Fibroblast of lung (primary cell): ENCODE results near the gene STK11IP. TPM values are rescaled to one million over a fixed set of nuclear protein-coding genes. Genes with fewer than 3 reads are reported as not detected.

Source experiments
- DNase-seq, 2 donors: peaks; one replicate each; pipeline versions ENCODE4 v3.0.0 to v3.0.0-alpha.2; 2010; ENCODE audit warnings: low read depth in 2 of 2
- H2AFZ ChIP-seq: 2 replicates; pipeline ENCODE4 v1.5.1; 2012; ENCODE audit warnings: low read length, control low read depth, inconsistent platforms
- H3K27ac ChIP-seq: 2 replicates; pipeline ENCODE4 v1.5.1; 2011; ENCODE audit warnings: low read length, control low read depth; ENCODE audit not compliant: insufficient read depth
- H3K27me3 ChIP-seq: 2 replicates; pipeline ENCODE4 v1.5.1; 2011; ENCODE audit warnings: mild to moderate bottlenecking, low read length; ENCODE audit not compliant: control insufficient read depth, insufficient read depth
- H3K36me3 ChIP-seq: 2 replicates; pipeline ENCODE4 v1.5.1; 2011; ENCODE audit warnings: low read length; ENCODE audit not compliant: control insufficient read depth, insufficient read depth
- H3K4me1 ChIP-seq: 2 replicates; pipeline ENCODE4 v1.5.1; 2011; ENCODE audit warnings: low read length; ENCODE audit not compliant: control insufficient read depth, insufficient read depth; ENCODE audit errors: extremely low read depth
- H3K4me2 ChIP-seq: 2 replicates; pipeline ENCODE4 v1.5.1; 2011; ENCODE audit warnings: low read length, control low read depth; ENCODE audit not compliant: insufficient read depth; ENCODE audit errors: extremely low read depth
- H3K4me3 ChIP-seq, 4 experiments: fragments of 200-600 bp in 1 of 4; sonication (generic) in 1 of 4; replicated peaks in 1 of 4; 2 replicates each; pipeline ENCODE4 v1.5.1; 2011 to 2016; ENCODE audit warnings: low read length in 4 of 4, low read depth in 3 of 4, mild to moderate bottlenecking in 3 of 4, control low read depth in 2 of 4, inconsistent platforms in 1 of 4, mixed read lengths in 1 of 4; ENCODE audit not compliant: insufficient read depth in 1 of 4; ENCODE audit errors: control extremely low read depth in 1 of 4
- H3K79me2 ChIP-seq: 2 replicates; pipeline ENCODE4 v1.5.1; 2012; ENCODE audit warnings: mild to moderate bottlenecking, low read length, inconsistent platforms; ENCODE audit not compliant: control insufficient read depth, insufficient read depth
- H3K9ac ChIP-seq: 2 replicates; pipeline ENCODE4 v1.5.1; 2011; ENCODE audit warnings: mild to moderate bottlenecking, low read length, control low read depth; ENCODE audit not compliant: insufficient read depth
- H3K9me3 ChIP-seq: 2 replicates; pipeline ENCODE4 v1.5.1; 2012; ENCODE audit warnings: low read depth, low read length; ENCODE audit not compliant: control insufficient read depth, insufficient read depth
- H4K20me1 ChIP-seq: 2 replicates; pipeline ENCODE4 v1.5.1; 2011; ENCODE audit warnings: low read length; ENCODE audit not compliant: control insufficient read depth, insufficient read depth; ENCODE audit errors: extremely low read depth
- EZH2 ChIP-seq: IDR thresholded peaks from 2 replicates; pipeline ENCODE4 v1.5.1; 2012; ENCODE audit warnings: low read length, control low read depth, mild to moderate bottlenecking; ENCODE audit errors: missing control alignments
- polyA plus RNA-seq, 2 donors: library from polyadenylated mRNA; depleted of rRNA in 1 of 2; stranded (reverse) in 1 of 2; unstranded in 1 of 2; fragments of >200 nt; gene quantifications; 2 replicates each; pipeline ENCODE4 v1.2.1, GENCODE V29; 2011 to 2012; ENCODE audit warnings: missing spikeins in 1 of 2
- total RNA-seq: library from RNA; depleted of rRNA; stranded (reverse); fragments of >200 nt; gene quantifications from 2 replicates; pipeline ENCODE4 v1.2.1, GENCODE V29; 2014
- TF ChIP-seq, protein P1 (sequence below), 2 donors: IDR thresholded peaks in 1 of 2; conservative IDR thresholded peaks in 1 of 2; 1 replicate in 1 of 2; 2 replicates in 1 of 2; pipeline ENCODE4 v1.5.1; 2011 to 2012; ENCODE audit warnings: low read length in 2 of 2, control low read depth in 1 of 2, inconsistent platforms in 1 of 2, low read depth in 1 of 2, mild to moderate bottlenecking in 1 of 2

The STK11IP gene
- total and polyA plus RNA-seq, 2 donors (not counting 1 experiment from before 2014, with no cell fraction given), result 5.6 to 16.8 TPM

DNA sequence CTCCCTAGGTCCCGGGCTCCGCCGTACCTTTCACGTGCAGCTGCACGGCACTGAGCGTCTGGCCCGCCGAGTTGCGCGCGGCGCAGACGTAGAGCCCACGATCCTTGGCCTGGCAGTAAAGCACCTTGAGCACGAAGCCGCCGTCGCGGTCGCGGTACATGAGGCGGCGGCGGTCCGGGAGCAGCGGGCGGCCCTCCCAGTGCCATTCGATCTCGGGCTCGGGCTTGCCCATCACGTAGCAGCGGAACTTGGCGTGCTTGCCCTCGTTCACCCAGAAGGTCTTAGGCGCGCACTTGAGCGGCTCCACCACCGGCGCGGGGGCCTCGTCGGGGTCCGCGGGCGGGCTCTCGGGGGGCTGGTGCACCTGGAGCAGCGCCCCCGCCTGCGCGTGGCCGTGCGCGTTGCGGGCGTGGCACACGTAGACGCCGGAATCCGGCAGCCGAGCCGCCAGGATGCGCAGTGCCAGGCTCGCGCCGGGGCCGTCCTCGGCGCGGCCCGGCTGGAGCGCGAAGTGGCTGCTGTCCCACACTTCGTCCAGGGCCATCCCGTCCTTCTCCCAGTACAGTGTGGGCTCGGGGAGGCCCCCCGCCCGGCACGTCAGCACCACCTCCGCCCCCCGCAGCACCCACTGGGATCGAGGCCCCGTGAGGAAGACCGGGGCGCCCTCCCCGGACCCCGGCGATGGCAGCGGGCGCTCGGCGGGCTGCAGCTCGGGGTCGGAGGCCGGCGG is 27.3 kb upstream of the STK11IP start:
- H3K4me3 ChIP-seq, result peak overlapping the region; percentile 35 to 68 (median 53)
- peak overlapping the region; percentile 39 for H3K27ac ChIP-seq
- no peaks in the 10 kb centered on the region for H3K27me3 ChIP-seq
- peak overlapping the region; percentile 64 for H3K9ac ChIP-seq
- peak; percentile 34 to 36 for DNase-seq
- no peaks in the 10 kb centered on the region for H3K79me2 ChIP-seq
- peaks cover 3% of the 10 kb centered on the region for H3K4me1 ChIP-seq
- H3K9me3 ChIP-seq, result no peaks in the 10 kb centered on the region
- TF ChIP-seq, protein P1, sequence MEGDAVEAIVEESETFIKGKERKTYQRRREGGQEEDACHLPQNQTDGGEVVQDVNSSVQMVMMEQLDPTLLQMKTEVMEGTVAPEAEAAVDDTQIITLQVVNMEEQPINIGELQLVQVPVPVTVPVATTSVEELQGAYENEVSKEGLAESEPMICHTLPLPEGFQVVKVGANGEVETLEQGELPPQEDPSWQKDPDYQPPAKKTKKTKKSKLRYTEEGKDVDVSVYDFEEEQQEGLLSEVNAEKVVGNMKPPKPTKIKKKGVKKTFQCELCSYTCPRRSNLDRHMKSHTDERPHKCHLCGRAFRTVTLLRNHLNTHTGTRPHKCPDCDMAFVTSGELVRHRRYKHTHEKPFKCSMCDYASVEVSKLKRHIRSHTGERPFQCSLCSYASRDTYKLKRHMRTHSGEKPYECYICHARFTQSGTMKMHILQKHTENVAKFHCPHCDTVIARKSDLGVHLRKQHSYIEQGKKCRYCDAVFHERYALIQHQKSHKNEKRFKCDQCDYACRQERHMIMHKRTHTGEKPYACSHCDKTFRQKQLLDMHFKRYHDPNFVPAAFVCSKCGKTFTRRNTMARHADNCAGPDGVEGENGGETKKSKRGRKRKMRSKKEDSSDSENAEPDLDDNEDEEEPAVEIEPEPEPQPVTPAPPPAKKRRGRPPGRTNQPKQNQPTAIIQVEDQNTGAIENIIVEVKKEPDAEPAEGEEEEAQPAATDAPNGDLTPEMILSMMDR (conservative IDR thresholded peaks at IDR 0.05 in 1 of 2, IDR thresholded peaks at IDR 0.05 in 1 of 2; ENCODE audit: low read depth in 1 of 2, low read length in 2 of 2), result no peak
- no peak for TF ChIP-seq EZH2
- H3K36me3 ChIP-seq, result no peaks in the 10 kb centered on the region
- no peaks in the 10 kb centered on the region for H4K20me1 ChIP-seq
- no peak overlapping the region for H2AFZ ChIP-seq
- peak overlapping the region; percentile 68 for H3K4me2 ChIP-seq

- Histone ChIP-seq H3K4me2 (peak overlapping the region; percentile 51), H4K20me1 (no peaks in the 10 kb centered on the region), H3K9me3 (no peaks in the 10 kb centered on the region), H3K27me3 (peaks cover 2% of the 10 kb centered on the region), H3K9ac (peak overlapping the region; percentile 64), H3K4me1 (peaks cover 3% of the 10 kb centered on the region), H3K4me3 (peak overlapping the region; percentile 34 to 68 (median 53)), H3K36me3 (no peaks in the 10 kb centered on the region), H3K27ac (peak overlapping the region; percentile 39), H3K79me2 (no peaks in the 10 kb centered on the region), H2AFZ (peak overlapping the region; percentile 51)
- peak; percentile 25 to 42 for DNase-seq
- TF ChIP-seq EZH2, result no peak
- TF ChIP-seq, protein P1 (conservative IDR thresholded peaks at IDR 0.05 in 1 of 2, IDR thresholded peaks at IDR 0.05 in 1 of 2; ENCODE audit: low read depth in 1 of 2, low read length in 2 of 2), result no peak
These were observed 26.7 kb upstream of the STK11IP start for GRCh38 chr2:219570924-219571310.

- DNase-seq, result peak; percentile 70 to 81
- H3K4me3 ChIP-seq, result peak within 1 kb of the TSS; percentile 42 to 68 (median 53)
- peaks cover 3% of the 10 kb centered on the region for H3K4me1 ChIP-seq
- peak within 1 kb of the TSS; percentile 68 for H3K4me2 ChIP-seq
- no peaks in the 10 kb centered on the region for H3K9me3 ChIP-seq
- H3K79me2 ChIP-seq, result no peaks in the 10 kb centered on the region
- peak within 1 kb of the TSS; percentile 51 for H2AFZ ChIP-seq
- peaks cover 7% of the 10 kb centered on the region for H3K27me3 ChIP-seq
- peak within 1 kb of the TSS; percentile 64 for H3K9ac ChIP-seq
- no peaks in the 10 kb centered on the region for H3K36me3 ChIP-seq
- H3K27ac ChIP-seq, result peak within 1 kb of the TSS; percentile 39
- H4K20me1 ChIP-seq, result no peaks in the 10 kb centered on the region
- TF ChIP-seq EZH2, result no peak
- TF ChIP-seq, protein P1 (conservative IDR thresholded peaks at IDR 0.05 in 1 of 2, IDR thresholded peaks at IDR 0.05 in 1 of 2; ENCODE audit: low read depth in 1 of 2, low read length in 2 of 2), result no peak
These were observed 26.1 kb upstream of the STK11IP start, which contains the start of gene OBSL1 for GRCh38 chr2:219571311-219572236. Gene OBSL1 (minus strand): TSS chr2:219571539. CDS start chr2:219571232, 307 bp downstream.
